HG03575 (cell line): ENCODE data around the gene WNT10A.
A peak's percentile ranks its signal among the peaks of the same experiment; 100 is the strongest.

Experiments used
- ATAC-seq: cut with Tn5 transposase; IDR thresholded peaks from one replicate; pipeline ENCODE4 v1.9.1; 2021; ENCODE audit not compliant: unreplicated experiment, insufficient number of reproducible peaks, low FRiP score; ENCODE audit errors: extremely low read depth

The WNT10A gene

DNA sequence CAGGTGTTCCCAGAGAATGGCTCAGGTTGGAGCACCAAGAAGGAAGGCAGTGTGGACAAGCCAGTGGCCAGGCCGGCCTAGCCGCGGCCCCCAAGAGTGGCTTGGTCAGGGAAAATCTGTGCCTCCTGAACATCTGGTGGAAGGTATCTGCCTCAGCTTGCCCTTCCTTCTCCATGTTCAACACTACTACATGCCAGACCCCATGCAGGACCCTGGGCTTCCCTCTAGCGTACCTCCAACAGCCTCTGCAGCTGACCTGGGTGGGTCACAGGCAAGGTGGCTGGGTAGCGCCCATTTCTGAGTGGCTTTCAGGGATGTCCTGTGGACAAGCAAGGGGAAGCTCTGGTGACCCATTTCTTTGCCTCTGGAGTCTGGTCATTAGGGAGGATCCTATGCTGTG is 7.7 kb downstream of the WNT10A start:
- no peak for ATAC-seq

DNA sequence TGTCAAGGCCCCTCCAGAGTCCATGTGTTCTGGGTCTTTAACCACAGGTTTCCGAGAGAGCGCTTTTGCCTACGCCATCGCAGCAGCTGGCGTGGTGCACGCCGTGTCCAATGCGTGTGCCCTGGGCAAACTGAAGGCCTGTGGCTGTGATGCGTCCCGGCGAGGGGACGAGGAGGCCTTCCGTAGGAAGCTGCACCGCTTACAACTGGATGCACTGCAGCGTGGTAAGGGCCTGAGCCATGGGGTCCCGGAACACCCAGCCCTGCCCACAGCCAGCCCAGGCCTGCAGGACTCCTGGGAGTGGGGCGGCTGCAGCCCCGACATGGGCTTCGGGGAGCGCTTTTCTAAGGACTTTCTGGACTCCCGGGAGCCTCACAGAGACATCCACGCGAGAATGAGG is 9.3 kb downstream of the WNT10A start:
- no peak for ATAC-seq

DNA sequence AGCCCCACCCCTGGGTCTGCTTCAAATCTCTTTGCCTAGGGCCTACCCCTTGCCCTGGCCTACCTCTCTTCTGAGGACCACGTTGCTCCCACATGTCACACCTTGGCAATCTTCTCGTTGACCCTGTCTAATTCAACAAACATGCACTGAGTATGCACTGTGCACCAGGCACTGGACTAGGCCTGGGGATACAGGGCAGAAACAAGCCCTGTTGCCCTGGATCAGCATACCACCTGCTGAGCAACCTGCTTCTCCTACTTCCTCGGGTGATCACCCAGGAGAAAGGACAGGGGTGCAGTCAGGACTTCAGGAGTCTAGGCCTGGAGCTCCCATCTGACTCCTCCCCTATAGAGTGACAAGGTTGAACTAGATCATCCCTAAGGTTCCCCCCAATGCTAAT is 9.7 kb downstream of the WNT10A start:
- ATAC-seq = no peak

DNA sequence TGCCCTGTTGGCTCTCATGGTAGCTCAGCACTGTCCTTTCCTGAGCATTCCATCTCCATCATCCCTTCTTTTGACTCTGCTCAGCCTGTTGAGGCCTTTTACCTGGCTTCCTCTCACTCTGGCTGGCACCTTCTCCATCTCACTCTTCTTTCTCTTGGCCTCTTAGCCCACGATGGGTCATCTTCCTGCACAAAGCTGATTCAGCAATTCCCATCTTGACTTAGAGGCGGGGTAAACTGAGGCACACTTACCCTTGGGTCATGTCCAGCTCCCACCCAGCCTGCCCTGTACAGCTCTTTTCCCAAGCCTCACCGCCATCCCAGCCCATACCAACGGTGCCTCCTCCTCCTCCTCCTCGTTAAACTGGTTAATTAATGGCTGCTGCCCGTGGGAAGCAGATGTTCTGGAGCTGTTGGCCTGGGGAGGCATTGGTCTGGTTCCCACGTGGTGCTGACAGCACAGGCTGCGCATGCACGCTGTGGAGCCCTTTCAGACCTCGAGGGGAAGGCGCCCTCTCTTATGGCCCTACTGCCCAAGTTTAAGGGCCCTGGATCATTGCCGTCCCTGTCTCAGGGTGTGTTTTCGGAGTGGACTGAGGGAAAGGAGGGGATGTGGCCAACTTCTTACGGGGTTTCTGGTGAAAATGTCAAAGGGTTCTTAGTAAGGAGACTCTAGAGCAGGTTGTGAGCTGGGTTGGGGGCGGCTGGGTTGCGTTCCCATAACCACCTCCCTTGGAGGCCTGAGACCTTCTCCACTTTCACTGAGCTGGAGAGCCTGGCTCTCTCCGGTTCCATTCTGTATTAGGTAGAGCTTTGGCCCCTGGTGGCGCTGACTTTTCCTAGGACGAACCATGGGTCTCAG is 10.9 kb downstream of the WNT10A start:
- no peak for ATAC-seq

- no peak for ATAC-seq
These were observed 12.2 kb downstream of the WNT10A start for GRCh38 chr2:218892693-218893348.

DNA sequence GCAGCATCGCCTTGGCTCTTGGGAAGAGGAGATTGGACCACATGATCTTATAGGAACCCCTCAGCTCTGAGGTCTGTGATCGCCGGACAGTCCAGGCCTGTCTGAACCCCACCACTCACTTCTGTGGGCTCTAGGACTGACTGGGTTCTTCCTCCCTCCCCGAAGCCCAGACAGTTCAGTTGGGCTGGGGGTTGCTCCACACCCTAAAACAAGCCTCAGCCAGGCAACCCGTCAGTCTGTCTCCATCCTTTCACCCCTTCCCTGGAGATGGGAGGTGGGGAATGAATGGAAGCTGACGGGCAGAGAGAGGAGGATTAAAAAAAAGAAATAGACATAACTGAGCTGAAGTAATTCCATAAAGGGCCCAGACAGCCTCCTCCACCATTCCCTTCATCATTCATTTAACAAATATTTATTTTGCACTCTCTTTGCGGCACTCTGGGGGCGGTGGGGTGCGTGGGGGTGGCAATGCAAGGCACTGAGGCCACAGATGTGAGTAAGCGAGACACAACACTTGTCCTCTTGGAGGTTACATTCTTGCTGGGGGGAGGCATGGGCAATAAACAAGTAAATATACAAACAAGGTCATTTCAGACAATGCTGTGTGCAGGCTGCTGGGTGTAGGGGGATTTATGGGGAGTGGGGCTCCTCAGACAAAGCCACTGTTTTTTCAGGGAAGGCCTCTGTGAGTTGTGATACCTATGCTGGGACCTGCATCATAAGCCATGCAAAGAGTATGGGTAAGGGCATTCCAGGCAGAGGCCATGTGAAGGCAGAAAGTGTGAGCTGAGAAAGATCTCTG is 12.9 kb downstream of the WNT10A start:
- ATAC-seq = no peak

GRCh38 chr2:218894151-218894879 is 13.7 kb downstream of the WNT10A start:
- ATAC-seq = no peak

GRCh38 chr2:218894880-218895157 is 14.2 kb downstream of the WNT10A start:
- no peak for ATAC-seq

DNA sequence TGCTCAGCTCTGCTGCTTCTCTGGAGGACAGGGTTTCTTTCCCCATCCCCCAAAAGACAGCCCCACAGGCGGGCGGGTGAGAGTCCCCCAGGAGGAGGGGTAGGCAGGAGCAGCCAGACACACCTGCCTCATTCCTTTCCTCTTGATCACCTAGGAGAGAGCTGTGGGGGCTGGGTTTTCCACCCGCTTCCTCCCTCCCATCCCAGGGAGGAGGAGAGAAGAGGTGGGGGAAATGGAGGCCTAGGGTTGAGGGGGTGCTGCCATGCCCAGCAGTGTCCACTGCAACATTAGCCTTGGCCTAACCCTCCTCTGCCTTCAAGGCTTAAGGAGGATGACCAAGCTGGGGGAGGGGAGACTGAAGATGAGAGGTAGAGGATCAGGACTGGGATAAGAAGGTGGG is 14.7 kb downstream of the WNT10A start:
- ATAC-seq = no peak

GRCh38 chr2:218895759-218896500 is 15.3 kb downstream of the WNT10A start:
- peak; percentile 11 for ATAC-seq

- ATAC-seq = peak; percentile 32
These were observed 16.1 kb downstream of the WNT10A start for GRCh38 chr2:218896501-218897393.

GRCh38 chr2:218897394-218898108 is 16.9 kb downstream of the WNT10A start:
- ATAC-seq = no peak

- ATAC-seq = no peak
These were observed 17.6 kb downstream of the WNT10A start for GRCh38 chr2:218898109-218898878.

GRCh38 chr2:218899147-218899546 is 18.5 kb downstream of the WNT10A start:
- no peak for ATAC-seq

DNA sequence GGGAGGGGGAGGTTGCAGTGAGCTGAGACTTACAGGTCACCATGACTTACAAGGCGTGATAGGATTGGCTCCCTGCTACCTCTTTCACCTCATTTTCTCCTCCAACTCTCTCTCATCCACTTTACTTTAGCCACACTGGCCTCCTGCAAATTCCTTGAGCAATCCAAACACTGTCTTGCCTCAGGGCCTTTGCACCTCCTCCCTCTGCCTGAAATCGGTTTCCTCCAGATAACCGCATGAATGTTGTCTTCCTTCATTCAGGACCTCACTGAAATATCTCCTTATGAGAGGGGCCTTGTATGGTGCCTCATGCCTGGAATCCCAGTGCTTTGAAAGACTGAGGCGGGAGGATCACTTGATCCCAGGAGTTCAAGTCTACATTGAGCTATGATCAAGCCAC is 21.8 kb downstream of the WNT10A start:
- no peak for ATAC-seq

- no peak for ATAC-seq
These were observed 23.5 kb downstream of the WNT10A start for GRCh38 chr2:218904176-218904575.
